HG02610 (cell line): ENCODE data around the gene EMC8.
"Not testable (repeated sequence)": the region's sequence is repeated elsewhere in the genome, so short reads cannot be mapped to it uniquely, and the experiment has no call there.

Experiments used
- ATAC-seq: cut with Tn5 transposase; IDR thresholded peaks from one replicate; pipeline ENCODE4 v1.9.1; 2021; ENCODE audit warnings: mild to moderate bottlenecking, moderate library complexity; ENCODE audit not compliant: unreplicated experiment

EMC8 gene

GRCh38 chr16:85835227-85835751 is 35.9 kb upstream of the EMC8 start:
- ATAC-seq: no peak

GRCh38 chr16:85834741-85835140 is 35.4 kb upstream of the EMC8 start:
- no peak for ATAC-seq

GRCh38 chr16:85833219-85833920 is 34.0 kb upstream of the EMC8 start:
- ATAC-seq: no peak

- no peak for ATAC-seq
Observed at GRCh38 chr16:85832570-85833218, 33.4 kb upstream of the EMC8 start.

GRCh38 chr16:85830821-85831220 is 31.5 kb upstream of the EMC8 start:
- ATAC-seq: no peak

GRCh38 chr16:85829751-85830445 is 30.6 kb upstream of the EMC8 start:
- no peak for ATAC-seq

- no peak for ATAC-seq
Observed at GRCh38 chr16:85829171-85829719, 29.9 kb upstream of the EMC8 start.

GRCh38 chr16:85828166-85828565 is 28.8 kb upstream of the EMC8 start:
- no peak for ATAC-seq

GRCh38 chr16:85826686-85827247 is 27.4 kb upstream of the EMC8 start:
- ATAC-seq: no peak

- ATAC-seq: no peak
Observed at GRCh38 chr16:85825326-85825725, 26.0 kb upstream of the EMC8 start.

- no peak for ATAC-seq
Observed at GRCh38 chr16:85824161-85825135, 25.1 kb upstream of the EMC8 start.

- ATAC-seq: no peak
Observed at GRCh38 chr16:85823328-85823920, 24.1 kb upstream of the EMC8 start.

GRCh38 chr16:85822145-85822544 is 22.8 kb upstream of the EMC8 start:
- no peak for ATAC-seq

GRCh38 chr16:85821390-85822135 is 22.2 kb upstream of the EMC8 start:
- ATAC-seq: peak; percentile 57

- ATAC-seq: no peak
Observed at GRCh38 chr16:85820604-85821372, 21.4 kb upstream of the EMC8 start.

GRCh38 chr16:85819771-85820170 is 20.4 kb upstream of the EMC8 start:
- no peak for ATAC-seq

- ATAC-seq: no peak
Observed at GRCh38 chr16:85819245-85819644, 19.9 kb upstream of the EMC8 start.

GRCh38 chr16:85817195-85817594 is 17.9 kb upstream of the EMC8 start:
- not testable (repeated sequence) for ATAC-seq
